Testis (tissue), 2 donors: ENCODE results near the gene KIF20B.
"Not testable (repeated sequence)": the region's sequence is repeated elsewhere in the genome, so short reads cannot be mapped to it uniquely, and the experiment has no call there.

Source experiments
- POLR2A ChIP-seq: fragments of 450-650 bp; IDR thresholded peaks from one replicate; pipeline ENCODE4 v1.6.1; 2017; ENCODE audit warnings: antibody characterized with exemption, mild to moderate bottlenecking, moderate library complexity
- TF ChIP-seq, protein P1 (sequence below), 3 experiments: fragments of 450-650 bp in 2 of 3; fragments of 200-600 bp in 1 of 3; sonication (generic) in 1 of 3; IDR thresholded peaks; one replicate each; pipeline ENCODE4 v1.5.1; 2016 to 2019; ENCODE audit warnings: antibody characterized with exemption in 3 of 3, mild to moderate bottlenecking in 2 of 3, moderate library complexity in 1 of 3

GRCh38 chr10:89819008-89819407 is 117.6 kb downstream of the KIF20B start:
- TF ChIP-seq, protein P1, sequence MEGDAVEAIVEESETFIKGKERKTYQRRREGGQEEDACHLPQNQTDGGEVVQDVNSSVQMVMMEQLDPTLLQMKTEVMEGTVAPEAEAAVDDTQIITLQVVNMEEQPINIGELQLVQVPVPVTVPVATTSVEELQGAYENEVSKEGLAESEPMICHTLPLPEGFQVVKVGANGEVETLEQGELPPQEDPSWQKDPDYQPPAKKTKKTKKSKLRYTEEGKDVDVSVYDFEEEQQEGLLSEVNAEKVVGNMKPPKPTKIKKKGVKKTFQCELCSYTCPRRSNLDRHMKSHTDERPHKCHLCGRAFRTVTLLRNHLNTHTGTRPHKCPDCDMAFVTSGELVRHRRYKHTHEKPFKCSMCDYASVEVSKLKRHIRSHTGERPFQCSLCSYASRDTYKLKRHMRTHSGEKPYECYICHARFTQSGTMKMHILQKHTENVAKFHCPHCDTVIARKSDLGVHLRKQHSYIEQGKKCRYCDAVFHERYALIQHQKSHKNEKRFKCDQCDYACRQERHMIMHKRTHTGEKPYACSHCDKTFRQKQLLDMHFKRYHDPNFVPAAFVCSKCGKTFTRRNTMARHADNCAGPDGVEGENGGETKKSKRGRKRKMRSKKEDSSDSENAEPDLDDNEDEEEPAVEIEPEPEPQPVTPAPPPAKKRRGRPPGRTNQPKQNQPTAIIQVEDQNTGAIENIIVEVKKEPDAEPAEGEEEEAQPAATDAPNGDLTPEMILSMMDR (IDR thresholded peaks at IDR 0.05): not testable (repeated sequence)
- TF ChIP-seq POLR2A: not testable (repeated sequence)
